Measurements from ENCODE around the gene BECN2. TPM values are rescaled to one million over a fixed set of nuclear protein-coding genes. Genes with fewer than 3 reads are reported as not detected.

Gene BECN2
- total RNA-seq, 4 donors from 2014 or later = not detected

- no peak for TF ChIP-seq CTCF (IDR thresholded peaks at IDR 0.05)
- intact Hi-C loops (cut with DNase I; ENCODE audit: low total_unique reads) = no loop called here
- DNase-seq (ENCODE audit: low spot score in 2 of 2) = no peak
- H3K4me3 ChIP-seq (ENCODE audit: low read depth, poor library complexity, severe bottlenecking) = no peak overlapping the region
- 76 to 84% methylated on average over 12 of the region's 12 CpGs for WGBS, 2 donors
Measured at GRCh38 chr1:241997401-241997998, 39.9 kb downstream of the BECN2 start.

GRCh38 chr1:241998412-241998921 is 40.9 kb downstream of the BECN2 start:
- intact Hi-C loops (cut with DNase I; ENCODE audit: low total_unique reads) = no loop called here
- peak; percentile 78 to 96 for DNase-seq (ENCODE audit: low spot score in 2 of 2)
- WGBS, 2 donors = 7 to 11% methylated on average over 20 of the region's 20 CpGs
- no peak for TF ChIP-seq POLR2A (IDR thresholded peaks at IDR 0.05)
- no peak for TF ChIP-seq CTCF (IDR thresholded peaks at IDR 0.05)
- no peak overlapping the region for H3K4me3 ChIP-seq (ENCODE audit: low read depth, poor library complexity, severe bottlenecking)

GRCh38 chr1:241999026-241999425 is 41.5 kb downstream of the BECN2 start, which contains the start of gene MAP1LC3C:
TSS of gene MAP1LC3C (minus strand) at chr1:241999098. CDS start at chr1:241999008, 90 bp downstream.
- DNase-seq (ENCODE audit: low spot score in 2 of 2) = no peak
- 38 to 46% methylated on average over 4 of the region's 4 CpGs for WGBS, 2 donors
- TF ChIP-seq POLR2A (IDR thresholded peaks at IDR 0.05) = no peak
- no peak for TF ChIP-seq CTCF (IDR thresholded peaks at IDR 0.05)
- intact Hi-C loops (cut with DNase I; ENCODE audit: low total_unique reads) = no loop called here
- H3K4me3 ChIP-seq (ENCODE audit: low read depth, poor library complexity, severe bottlenecking) = no peak within 1 kb of the TSS

GRCh38 chr1:242000434-242000833 is 42.9 kb downstream of the BECN2 start:
- intact Hi-C loops (cut with DNase I; ENCODE audit: low total_unique reads) = no loop called here
- TF ChIP-seq POLR2A (IDR thresholded peaks at IDR 0.05) (no peak), CTCF (IDR thresholded peaks at IDR 0.05) (no peak)
- no peak overlapping the region for H3K4me3 ChIP-seq (ENCODE audit: low read depth, poor library complexity, severe bottlenecking)
- 90 to 91% methylated on average over 7 of the region's 7 CpGs for WGBS, 2 donors
- no peak for DNase-seq (ENCODE audit: low spot score in 2 of 2)

DNA sequence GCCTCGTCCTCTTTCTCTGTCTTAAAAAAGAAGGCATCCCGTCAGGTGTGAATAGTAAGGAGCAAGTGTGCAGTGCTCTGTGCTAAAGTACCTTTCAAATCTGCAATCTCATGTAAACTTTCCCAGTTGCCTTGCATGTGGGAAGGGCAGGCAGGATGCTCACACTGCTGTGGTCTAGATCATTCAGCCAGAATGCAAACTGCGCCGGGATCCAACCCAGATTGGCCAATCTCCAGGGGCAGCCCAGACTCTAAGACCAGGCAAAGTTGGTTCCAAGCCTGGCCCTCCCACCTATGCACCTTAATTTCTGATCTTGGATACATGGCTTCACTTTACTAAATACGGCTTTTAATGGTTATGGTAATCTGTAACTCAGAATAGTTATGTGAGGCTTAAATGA is 44.5 kb downstream of the BECN2 start:
- DNase-seq (ENCODE audit: low spot score in 2 of 2) = no peak
- no peak overlapping the region for H3K4me3 ChIP-seq (ENCODE audit: low read depth, poor library complexity, severe bottlenecking)
- no peak for TF ChIP-seq CTCF (IDR thresholded peaks at IDR 0.05)
- no peak for TF ChIP-seq POLR2A (IDR thresholded peaks at IDR 0.05)
- WGBS, 2 donors = 71 to 80% methylated on average over 5 of the region's 5 CpGs
- intact Hi-C loops (cut with DNase I; ENCODE audit: low total_unique reads) = no loop called here

GRCh38 chr1:242002510-242002909 is 44.9 kb downstream of the BECN2 start:
- WGBS, 2 donors = 56 to 62% methylated on average over 4 of the region's 4 CpGs
- intact Hi-C loops (cut with DNase I; ENCODE audit: low total_unique reads) = no loop called here
- no peak for DNase-seq (ENCODE audit: low spot score in 2 of 2)

More at GRCh38 chr1:242002510-242002909, 44.9 kb downstream of the BECN2 start:
- TF ChIP-seq CTCF (IDR thresholded peaks at IDR 0.05) (no peak), POLR2A (IDR thresholded peaks at IDR 0.05) (no peak)
- H3K4me3 ChIP-seq (ENCODE audit: low read depth, poor library complexity, severe bottlenecking) = no peak overlapping the region

Measured in lower leg skin (tissue), 4 donors.